Measurements from ENCODE around the gene HACD4. TPM values are rescaled to one million over a fixed set of nuclear protein-coding genes. Genes with fewer than 3 reads are reported as not detected.
"Not testable (repeated sequence)": the region's sequence is repeated elsewhere in the genome, so short reads cannot be mapped to it uniquely, and the experiment has no call there.

The HACD4 gene
- total RNA-seq, 1 donor from 2014 or later: 2.0 TPM

GRCh38 chr9:20973246-20973947 is 58.0 kb downstream of the HACD4 start:
- not testable (repeated sequence) for DNase-seq (ENCODE audit: extremely low read depth, low read depth, low spot score)

- DNase-seq (ENCODE audit: extremely low read depth, low read depth, low spot score): no peak
Measured at GRCh38 chr9:20972684-20973083, 58.8 kb downstream of the HACD4 start.

- DNase-seq (ENCODE audit: extremely low read depth, low read depth, low spot score): no peak
Measured at GRCh38 chr9:20962536-20963225, 68.8 kb downstream of the HACD4 start.

- DNase-seq (ENCODE audit: extremely low read depth, low read depth, low spot score): no peak
Measured at GRCh38 chr9:20950707-20951106, 80.7 kb downstream of the HACD4 start.

Other genes with a start within 250 kb of the HACD4 start
- not detected in 2 replicates for gene IFNB1, start 46.3 kb upstream of the HACD4 start, total RNA-seq
- not detected in 2 replicates for gene IFNW1, start 110.2 kb upstream of the HACD4 start, total RNA-seq
- not detected in 2 replicates for gene IFNA21, start 135.0 kb upstream of the HACD4 start, total RNA-seq
- not detected in 2 replicates for gene IFNA4, start 155.9 kb upstream of the HACD4 start, total RNA-seq
- not detected in 2 replicates for gene IFNA7, start 170.6 kb upstream of the HACD4 start, total RNA-seq
- not detected in 2 replicates for gene IFNA10, start 175.5 kb upstream of the HACD4 start, total RNA-seq
- gene IFNA16, start 185.7 kb upstream of the HACD4 start, total RNA-seq: not detected in 2 replicates
- not detected in 2 replicates for gene IFNA17, start 196.6 kb upstream of the HACD4 start, total RNA-seq
- not detected in 2 replicates for gene IFNA14, start 208.4 kb upstream of the HACD4 start, total RNA-seq

All from glomerular endothelial cell (primary cell).